Kidney (tissue), 14 donors: ENCODE results near the gene CADM3. TPM values are rescaled to one million over a fixed set of nuclear protein-coding genes. Genes with fewer than 3 reads are reported as not detected.

ENCODE experiments used
- DNase-seq, 5 donors: peaks; one replicate each; pipeline ENCODE4 v3.0.0-alpha.2; 2013 to 2020
- FAIRE-seq: peaks from 2 replicates; lab custom pipeline; 2012; peaks lifted over from hg19 to GRCh38; lab: Jason Lieb, UNC
- H3K27ac ChIP-seq, 2 donors: one replicate each; pipeline ENCODE4 v1.7.0; 2013; ENCODE audit warnings: low read depth in 2 of 2, low read length in 2 of 2, inconsistent platforms in 1 of 2
- H3K27me3 ChIP-seq: one replicate; pipeline ENCODE4 v1.7.1; 2013; ENCODE audit warnings: low read length, inconsistent platforms; ENCODE audit not compliant: control insufficient read depth, insufficient read depth
- H3K36me3 ChIP-seq, 3 donors: one replicate each; pipeline versions ENCODE4 v1.7.0 to v1.7.1; 2013; ENCODE audit warnings: low read length in 3 of 3, control low read depth in 1 of 3, inconsistent platforms in 1 of 3; ENCODE audit not compliant: insufficient read depth in 3 of 3, control insufficient read depth in 2 of 3
- H3K4me1 ChIP-seq, 3 donors: one replicate each; pipeline versions ENCODE4 v1.7.0 to v1.7.1; 2013; ENCODE audit warnings: low read length in 3 of 3, inconsistent platforms in 1 of 3, low read depth in 1 of 3; ENCODE audit not compliant: control insufficient read depth in 2 of 3, insufficient read depth in 2 of 3
- H3K4me3 ChIP-seq, 3 donors: one replicate each; pipeline versions ENCODE4 v1.7.0 to v1.8.1; 2013; ENCODE audit warnings: low read length in 3 of 3, control low read depth in 1 of 3, inconsistent platforms in 1 of 3
- H3K9ac ChIP-seq, 3 donors: one replicate each; pipeline versions ENCODE4 v1.7.0 to v1.7.1; 2013; ENCODE audit warnings: low read length in 3 of 3, control low read depth in 1 of 3, inconsistent platforms in 1 of 3
- H3K9me3 ChIP-seq, 3 donors: one replicate each; pipeline versions ENCODE4 v1.7.0 to v1.7.1; 2013; ENCODE audit warnings: low read length in 3 of 3, control low read depth in 1 of 3, inconsistent platforms in 1 of 3; ENCODE audit not compliant: control insufficient read depth in 2 of 3, insufficient read depth in 1 of 3
- intact Hi-C: fragments of 100-400 bp; cut with DNase I; formaldehyde crosslinking; loops from one replicate; pipeline ENCODE4 v1.11.1; 2022
- polyA plus RNA-seq: library from polyadenylated mRNA; stranded (reverse); fragments of 350-450 nt; fragmentation: Illumina TruSeq; extraction: RNeasy Lipid Tissue Mini Kit (QIAGEN cat#74804); gene quantifications from one replicate; pipeline ENCODE4 v1.2.3, GENCODE V29; 2014; ENCODE audit warnings: low read depth, low replicate concordance; ENCODE audit not compliant: insufficient read depth
- total RNA-seq: library from RNA; stranded (reverse); fragmentation: NEBNext Ultra II Directional; extraction: Animal tissue kit (Norgen Biotek cat#: 25700); gene quantifications from one replicate; pipeline ENCODE4 v1.2.1, GENCODE V29; 2021
- TF ChIP-seq, protein P1 (sequence below): IDR thresholded peaks from 3 replicates; pipeline ENCODE4 v1.5.1; 2012; ENCODE audit warnings: mild to moderate bottlenecking, moderate library complexity, borderline replicate concordance; ENCODE audit not compliant: insufficient read depth; ENCODE audit errors: extremely low read depth
- donor health status: control.
- donor health status: control.
- donor health status: control.
- donor health status: control.
- donor health status: control.
- donor health status: DM: yes; HTN: yes; CAD: no.
- donor health status: Normal renal cell carcinoma (clear cell type).

The CADM3 gene
- total and polyA plus RNA-seq, 2 donors from 2014 or later, result 0.56 to 25.8 TPM

DNA sequence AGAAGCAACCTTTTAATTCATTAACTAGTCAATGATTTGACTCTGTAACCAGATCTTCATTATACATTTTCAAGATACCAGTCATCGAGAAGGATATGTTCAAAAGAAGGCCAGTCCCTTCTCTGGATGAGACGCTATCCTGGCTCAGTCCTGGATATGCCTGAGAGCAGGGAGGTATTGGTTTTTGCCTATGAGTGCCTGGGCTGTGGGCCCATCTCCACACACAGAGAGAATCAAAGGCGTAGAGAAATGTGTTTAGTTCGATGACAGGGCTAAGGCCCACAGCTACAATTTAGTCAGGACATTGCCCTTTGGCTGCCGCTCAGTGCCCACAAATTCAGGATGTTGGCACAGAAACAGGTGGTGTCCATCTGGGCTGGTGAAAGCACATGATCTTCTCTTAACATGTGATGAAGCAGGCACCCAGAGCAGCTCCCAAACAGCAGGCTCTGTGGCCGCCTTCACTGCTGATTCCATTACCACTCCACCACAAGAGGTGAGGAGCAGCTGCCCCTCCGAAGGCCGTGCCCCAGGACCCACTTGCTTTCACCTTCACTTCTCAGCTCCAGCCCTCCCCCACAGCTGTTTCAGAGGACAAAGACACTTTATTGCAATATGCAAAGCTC lies 58.0 kb downstream of the CADM3 start:
- no peaks in the 10 kb centered on the region for H3K4me1 ChIP-seq
- DNase-seq (no peak), FAIRE-seq (no peak)
- no peak overlapping the region for H3K27ac ChIP-seq
- no peak overlapping the region for H3K9ac ChIP-seq
- H3K9me3 ChIP-seq, result no peaks in the 10 kb centered on the region
- H3K36me3 ChIP-seq, result no peaks in the 10 kb centered on the region
- TF ChIP-seq, protein P1, sequence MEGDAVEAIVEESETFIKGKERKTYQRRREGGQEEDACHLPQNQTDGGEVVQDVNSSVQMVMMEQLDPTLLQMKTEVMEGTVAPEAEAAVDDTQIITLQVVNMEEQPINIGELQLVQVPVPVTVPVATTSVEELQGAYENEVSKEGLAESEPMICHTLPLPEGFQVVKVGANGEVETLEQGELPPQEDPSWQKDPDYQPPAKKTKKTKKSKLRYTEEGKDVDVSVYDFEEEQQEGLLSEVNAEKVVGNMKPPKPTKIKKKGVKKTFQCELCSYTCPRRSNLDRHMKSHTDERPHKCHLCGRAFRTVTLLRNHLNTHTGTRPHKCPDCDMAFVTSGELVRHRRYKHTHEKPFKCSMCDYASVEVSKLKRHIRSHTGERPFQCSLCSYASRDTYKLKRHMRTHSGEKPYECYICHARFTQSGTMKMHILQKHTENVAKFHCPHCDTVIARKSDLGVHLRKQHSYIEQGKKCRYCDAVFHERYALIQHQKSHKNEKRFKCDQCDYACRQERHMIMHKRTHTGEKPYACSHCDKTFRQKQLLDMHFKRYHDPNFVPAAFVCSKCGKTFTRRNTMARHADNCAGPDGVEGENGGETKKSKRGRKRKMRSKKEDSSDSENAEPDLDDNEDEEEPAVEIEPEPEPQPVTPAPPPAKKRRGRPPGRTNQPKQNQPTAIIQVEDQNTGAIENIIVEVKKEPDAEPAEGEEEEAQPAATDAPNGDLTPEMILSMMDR, result no peak
- no peaks in the 10 kb centered on the region for H3K27me3 ChIP-seq
- intact Hi-C loops, result no loop called here
- H3K4me3 ChIP-seq, result no peak overlapping the region

DNA sequence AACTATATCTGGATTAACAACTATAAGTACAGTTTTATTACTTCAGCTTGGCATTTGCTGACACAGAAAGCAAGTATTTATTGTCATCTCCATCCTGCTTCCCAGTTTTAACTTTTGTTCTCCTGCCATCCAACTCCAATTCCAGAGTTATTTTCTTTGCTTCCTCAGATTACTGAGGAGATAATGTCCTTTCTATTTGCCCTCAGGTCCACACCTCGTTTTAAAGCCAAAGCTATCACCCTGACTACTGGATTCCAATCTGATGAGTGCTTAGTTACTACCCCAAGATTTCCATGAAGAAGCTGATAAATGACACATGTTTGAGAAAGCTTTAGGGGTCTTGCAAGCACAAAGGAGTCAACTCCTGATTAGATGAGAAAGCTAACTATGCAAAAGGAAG lies 58.5 kb downstream of the CADM3 start:
- FAIRE-seq, result no peak
- Histone ChIP-seq H3K4me3 (no peak overlapping the region), H3K36me3 (no peaks in the 10 kb centered on the region), H3K27ac (no peak overlapping the region), H3K4me1 (no peaks in the 10 kb centered on the region), H3K9ac (no peak overlapping the region), H3K9me3 (no peaks in the 10 kb centered on the region), H3K27me3 (no peaks in the 10 kb centered on the region)
- TF ChIP-seq, protein P1, result no peak
- no peak for DNase-seq
- intact Hi-C loops, result no loop called here

- intact Hi-C loops, result no loop called here
- Histone ChIP-seq H3K4me1 (no peaks in the 10 kb centered on the region), H3K9me3 (no peaks in the 10 kb centered on the region), H3K4me3 (no peak overlapping the region), H3K27me3 (no peaks in the 10 kb centered on the region), H3K27ac (no peak overlapping the region), H3K36me3 (no peaks in the 10 kb centered on the region), H3K9ac (no peak overlapping the region)
- TF ChIP-seq, protein P1, result no peak
- no peak for FAIRE-seq
- DNase-seq, result no peak
Measured at GRCh38 chr1:159239551-159240220, 68.3 kb downstream of the CADM3 start.
